GM12878 (cell line): ENCODE measurements around the gene DMWD.

Source experiments
- CREB1 ChIP-seq: IDR thresholded peaks from 2 replicates; pipeline ENCODE4 v1.6.1; 2012; ENCODE audit warnings: low read depth, mild to moderate bottlenecking, inconsistent platforms
- EP300 ChIP-seq, 2 experiments: fragments of 150-350 bp in 1 of 2; IDR thresholded peaks; 2 replicates each; pipeline ENCODE4 v1.6.1; 2011 to 2012; ENCODE audit warnings: low read depth in 2 of 2, low read length in 2 of 2, borderline replicate concordance in 1 of 2, improper control_type of control experiment in 1 of 2, inconsistent platforms in 1 of 2; ENCODE audit not compliant: control insufficient read depth in 1 of 2
- EZH2 ChIP-seq: IDR thresholded peaks from 2 replicates; pipeline ENCODE4 v1.6.1; 2012; ENCODE audit warnings: low read depth, mild to moderate bottlenecking, control low read depth, inconsistent platforms, low read length, borderline replicate concordance; ENCODE audit not compliant: control insufficient read depth
- HCFC1 ChIP-seq: fragments of 150-350 bp; IDR thresholded peaks from 2 replicates; pipeline ENCODE4 v1.6.1; 2014; ENCODE audit warnings: low read length
- POLR2AphosphoS5 ChIP-seq: IDR thresholded peaks from 2 replicates; pipeline ENCODE4 v1.6.1; 2011; ENCODE audit warnings: mild to moderate bottlenecking, low read length, inconsistent platforms
- RAD21 ChIP-seq: IDR thresholded peaks from 2 replicates; pipeline ENCODE4 v1.6.1; 2011; ENCODE audit warnings: mild to moderate bottlenecking, low read depth, low read length, moderate library complexity; ENCODE audit not compliant: insufficient read depth
- RAD51 ChIP-seq: fragments of 450-650 bp; IDR thresholded peaks from 2 replicates; pipeline ENCODE4 v1.6.1; 2016; ENCODE audit warnings: moderate library complexity, mild to moderate bottlenecking, inconsistent platforms
- RELA ChIP-seq: fragments of 450-650 bp; IDR thresholded peaks from 2 replicates; pipeline ENCODE4 v1.8.0; 2014; ENCODE audit warnings: borderline replicate concordance; ENCODE audit not compliant: partially characterized antibody
- SIX5 ChIP-seq: IDR thresholded peaks from 2 replicates; pipeline ENCODE4 v1.6.1; 2011; ENCODE audit warnings: mild to moderate bottlenecking, low read depth, low read length, moderate library complexity; ENCODE audit not compliant: severe bottlenecking
- TF ChIP-seq, protein P1 (sequence below), 3 experiments: IDR thresholded peaks in 2 of 3; conservative IDR thresholded peaks in 1 of 3; 2 replicates each; pipeline ENCODE4 v1.5.1; 2011; ENCODE audit warnings: low read depth in 3 of 3, low read length in 3 of 3, mild to moderate bottlenecking in 3 of 3, control low read depth in 2 of 3, moderate library complexity in 2 of 3, inconsistent platforms in 1 of 3, mixed read lengths in 1 of 3; ENCODE audit not compliant: control insufficient read depth in 2 of 3, insufficient read depth in 1 of 3; ENCODE audit errors: extremely low read depth in 1 of 3
- TF ChIP-seq, protein P2 (sequence below): IDR thresholded peaks from 2 replicates; pipeline ENCODE4 v1.6.1; 2012; ENCODE audit warnings: mild to moderate bottlenecking, low read depth, low read length
- TF ChIP-seq, protein P3 (sequence below): fragments of 450-650 bp; IDR thresholded peaks from 2 replicates; pipeline ENCODE4 v1.6.1; 2018; ENCODE audit warnings: borderline replicate concordance, mild to moderate bottlenecking; ENCODE audit not compliant: partially characterized antibody
- TF ChIP-seq, protein P4 (sequence below): fragments of 450-650 bp; formaldehyde crosslinking; IDR thresholded peaks from 2 replicates; pipeline ENCODE4 v1.5.0; 2022; ENCODE audit warnings: mild to moderate bottlenecking, missing genetic modification characterization

DNA sequence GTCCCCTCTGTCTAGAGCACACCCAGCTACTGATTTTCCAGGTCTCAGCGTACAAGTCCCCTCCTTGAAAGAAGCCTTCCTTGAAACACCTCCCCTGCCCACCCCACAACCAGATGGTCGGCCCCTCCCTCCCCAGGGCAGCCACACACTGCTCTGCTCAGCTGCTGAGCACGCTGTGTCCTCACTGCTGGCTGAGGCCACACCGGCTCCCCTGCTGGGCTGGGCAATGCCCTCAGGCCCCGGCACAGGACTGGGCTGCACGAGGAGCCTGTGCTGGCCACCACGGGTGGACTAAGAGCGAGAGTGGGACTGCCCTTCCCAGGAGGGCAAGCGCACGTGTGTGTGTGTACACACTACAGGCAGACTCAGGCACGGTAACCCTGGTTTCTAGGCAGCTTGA is 34.3 kb upstream of the DMWD start:
- TF ChIP-seq RELA (no peak), CREB1 (no peak), EP300 (IDR thresholded peaks at IDR 0.05; ENCODE audit: borderline replicate concordance in 1 of 2, control insufficient read depth in 1 of 2, low read depth in 2 of 2, low read length in 2 of 2) (no peak), HCFC1 (no peak), POLR2AphosphoS5 (no peak), RAD21 (no peak), RAD51 (no peak), EZH2 (no peak), SIX5 (no peak)
- TF ChIP-seq, protein P1, sequence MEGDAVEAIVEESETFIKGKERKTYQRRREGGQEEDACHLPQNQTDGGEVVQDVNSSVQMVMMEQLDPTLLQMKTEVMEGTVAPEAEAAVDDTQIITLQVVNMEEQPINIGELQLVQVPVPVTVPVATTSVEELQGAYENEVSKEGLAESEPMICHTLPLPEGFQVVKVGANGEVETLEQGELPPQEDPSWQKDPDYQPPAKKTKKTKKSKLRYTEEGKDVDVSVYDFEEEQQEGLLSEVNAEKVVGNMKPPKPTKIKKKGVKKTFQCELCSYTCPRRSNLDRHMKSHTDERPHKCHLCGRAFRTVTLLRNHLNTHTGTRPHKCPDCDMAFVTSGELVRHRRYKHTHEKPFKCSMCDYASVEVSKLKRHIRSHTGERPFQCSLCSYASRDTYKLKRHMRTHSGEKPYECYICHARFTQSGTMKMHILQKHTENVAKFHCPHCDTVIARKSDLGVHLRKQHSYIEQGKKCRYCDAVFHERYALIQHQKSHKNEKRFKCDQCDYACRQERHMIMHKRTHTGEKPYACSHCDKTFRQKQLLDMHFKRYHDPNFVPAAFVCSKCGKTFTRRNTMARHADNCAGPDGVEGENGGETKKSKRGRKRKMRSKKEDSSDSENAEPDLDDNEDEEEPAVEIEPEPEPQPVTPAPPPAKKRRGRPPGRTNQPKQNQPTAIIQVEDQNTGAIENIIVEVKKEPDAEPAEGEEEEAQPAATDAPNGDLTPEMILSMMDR (IDR thresholded peaks at IDR 0.05 in 2 of 3, conservative IDR thresholded peaks at IDR 0.05 in 1 of 3; ENCODE audit: control insufficient read depth in 2 of 3, extremely low read depth in 1 of 3, insufficient read depth in 1 of 3, low read depth in 3 of 3, low read length in 3 of 3), result no peak
- TF ChIP-seq, protein P2, sequence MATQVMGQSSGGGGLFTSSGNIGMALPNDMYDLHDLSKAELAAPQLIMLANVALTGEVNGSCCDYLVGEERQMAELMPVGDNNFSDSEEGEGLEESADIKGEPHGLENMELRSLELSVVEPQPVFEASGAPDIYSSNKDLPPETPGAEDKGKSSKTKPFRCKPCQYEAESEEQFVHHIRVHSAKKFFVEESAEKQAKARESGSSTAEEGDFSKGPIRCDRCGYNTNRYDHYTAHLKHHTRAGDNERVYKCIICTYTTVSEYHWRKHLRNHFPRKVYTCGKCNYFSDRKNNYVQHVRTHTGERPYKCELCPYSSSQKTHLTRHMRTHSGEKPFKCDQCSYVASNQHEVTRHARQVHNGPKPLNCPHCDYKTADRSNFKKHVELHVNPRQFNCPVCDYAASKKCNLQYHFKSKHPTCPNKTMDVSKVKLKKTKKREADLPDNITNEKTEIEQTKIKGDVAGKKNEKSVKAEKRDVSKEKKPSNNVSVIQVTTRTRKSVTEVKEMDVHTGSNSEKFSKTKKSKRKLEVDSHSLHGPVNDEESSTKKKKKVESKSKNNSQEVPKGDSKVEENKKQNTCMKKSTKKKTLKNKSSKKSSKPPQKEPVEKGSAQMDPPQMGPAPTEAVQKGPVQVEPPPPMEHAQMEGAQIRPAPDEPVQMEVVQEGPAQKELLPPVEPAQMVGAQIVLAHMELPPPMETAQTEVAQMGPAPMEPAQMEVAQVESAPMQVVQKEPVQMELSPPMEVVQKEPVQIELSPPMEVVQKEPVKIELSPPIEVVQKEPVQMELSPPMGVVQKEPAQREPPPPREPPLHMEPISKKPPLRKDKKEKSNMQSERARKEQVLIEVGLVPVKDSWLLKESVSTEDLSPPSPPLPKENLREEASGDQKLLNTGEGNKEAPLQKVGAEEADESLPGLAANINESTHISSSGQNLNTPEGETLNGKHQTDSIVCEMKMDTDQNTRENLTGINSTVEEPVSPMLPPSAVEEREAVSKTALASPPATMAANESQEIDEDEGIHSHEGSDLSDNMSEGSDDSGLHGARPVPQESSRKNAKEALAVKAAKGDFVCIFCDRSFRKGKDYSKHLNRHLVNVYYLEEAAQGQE, result no peak
- TF ChIP-seq, protein P3, sequence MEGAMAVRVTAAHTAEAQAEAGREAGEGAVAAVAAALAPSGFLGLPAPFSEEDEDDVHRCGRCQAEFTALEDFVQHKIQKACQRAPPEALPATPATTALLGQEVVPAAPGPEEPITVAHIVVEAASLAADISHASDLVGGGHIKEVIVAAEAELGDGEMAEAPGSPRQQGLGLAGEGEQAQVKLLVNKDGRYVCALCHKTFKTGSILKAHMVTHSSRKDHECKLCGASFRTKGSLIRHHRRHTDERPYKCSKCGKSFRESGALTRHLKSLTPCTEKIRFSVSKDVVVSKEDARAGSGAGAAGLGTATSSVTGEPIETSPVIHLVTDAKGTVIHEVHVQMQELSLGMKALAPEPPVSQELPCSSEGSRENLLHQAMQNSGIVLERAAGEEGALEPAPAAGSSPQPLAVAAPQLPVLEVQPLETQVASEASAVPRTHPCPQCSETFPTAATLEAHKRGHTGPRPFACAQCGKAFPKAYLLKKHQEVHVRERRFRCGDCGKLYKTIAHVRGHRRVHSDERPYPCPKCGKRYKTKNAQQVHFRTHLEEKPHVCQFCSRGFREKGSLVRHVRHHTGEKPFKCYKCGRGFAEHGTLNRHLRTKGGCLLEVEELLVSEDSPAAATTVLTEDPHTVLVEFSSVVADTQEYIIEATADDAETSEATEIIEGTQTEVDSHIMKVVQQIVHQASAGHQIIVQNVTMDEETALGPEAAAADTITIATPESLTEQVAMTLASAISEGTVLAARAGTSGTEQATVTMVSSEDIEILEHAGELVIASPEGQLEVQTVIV, result no peak
- TF ChIP-seq, protein P4, sequence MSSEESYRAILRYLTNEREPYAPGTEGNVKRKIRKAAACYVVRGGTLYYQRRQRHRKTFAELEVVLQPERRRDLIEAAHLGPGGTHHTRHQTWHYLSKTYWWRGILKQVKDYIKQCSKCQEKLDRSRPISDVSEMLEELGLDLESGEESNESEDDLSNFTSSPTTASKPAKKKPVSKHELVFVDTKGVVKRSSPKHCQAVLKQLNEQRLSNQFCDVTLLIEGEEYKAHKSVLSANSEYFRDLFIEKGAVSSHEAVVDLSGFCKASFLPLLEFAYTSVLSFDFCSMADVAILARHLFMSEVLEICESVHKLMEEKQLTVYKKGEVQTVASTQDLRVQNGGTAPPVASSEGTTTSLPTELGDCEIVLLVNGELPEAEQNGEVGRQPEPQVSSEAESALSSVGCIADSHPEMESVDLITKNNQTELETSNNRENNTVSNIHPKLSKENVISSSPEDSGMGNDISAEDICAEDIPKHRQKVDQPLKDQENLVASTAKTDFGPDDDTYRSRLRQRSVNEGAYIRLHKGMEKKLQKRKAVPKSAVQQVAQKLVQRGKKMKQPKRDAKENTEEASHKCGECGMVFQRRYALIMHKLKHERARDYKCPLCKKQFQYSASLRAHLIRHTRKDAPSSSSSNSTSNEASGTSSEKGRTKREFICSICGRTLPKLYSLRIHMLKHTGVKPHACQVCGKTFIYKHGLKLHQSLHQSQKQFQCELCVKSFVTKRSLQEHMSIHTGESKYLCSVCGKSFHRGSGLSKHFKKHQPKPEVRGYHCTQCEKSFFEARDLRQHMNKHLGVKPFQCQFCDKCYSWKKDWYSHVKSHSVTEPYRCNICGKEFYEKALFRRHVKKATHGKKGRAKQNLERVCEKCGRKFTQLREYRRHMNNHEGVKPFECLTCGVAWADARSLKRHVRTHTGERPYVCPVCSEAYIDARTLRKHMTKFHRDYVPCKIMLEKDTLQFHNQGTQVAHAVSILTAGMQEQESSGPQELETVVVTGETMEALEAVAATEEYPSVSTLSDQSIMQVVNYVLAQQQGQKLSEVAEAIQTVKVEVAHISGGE (CRISPR knock-in tag), result no peak
